Activated CD4-positive, alpha-beta T cell treated with anti-CD3 and anti-CD28 coated beads, Interleukin-2, amount 50 U/mL, for 48 hours (primary cell): ENCODE data around the gene WBP1.

ENCODE experiments used
- DNase-seq, 2 experiments: peaks; one replicate each; pipeline ENCODE4 v3.0.0-alpha.2; 2020

The WBP1 gene

DNA sequence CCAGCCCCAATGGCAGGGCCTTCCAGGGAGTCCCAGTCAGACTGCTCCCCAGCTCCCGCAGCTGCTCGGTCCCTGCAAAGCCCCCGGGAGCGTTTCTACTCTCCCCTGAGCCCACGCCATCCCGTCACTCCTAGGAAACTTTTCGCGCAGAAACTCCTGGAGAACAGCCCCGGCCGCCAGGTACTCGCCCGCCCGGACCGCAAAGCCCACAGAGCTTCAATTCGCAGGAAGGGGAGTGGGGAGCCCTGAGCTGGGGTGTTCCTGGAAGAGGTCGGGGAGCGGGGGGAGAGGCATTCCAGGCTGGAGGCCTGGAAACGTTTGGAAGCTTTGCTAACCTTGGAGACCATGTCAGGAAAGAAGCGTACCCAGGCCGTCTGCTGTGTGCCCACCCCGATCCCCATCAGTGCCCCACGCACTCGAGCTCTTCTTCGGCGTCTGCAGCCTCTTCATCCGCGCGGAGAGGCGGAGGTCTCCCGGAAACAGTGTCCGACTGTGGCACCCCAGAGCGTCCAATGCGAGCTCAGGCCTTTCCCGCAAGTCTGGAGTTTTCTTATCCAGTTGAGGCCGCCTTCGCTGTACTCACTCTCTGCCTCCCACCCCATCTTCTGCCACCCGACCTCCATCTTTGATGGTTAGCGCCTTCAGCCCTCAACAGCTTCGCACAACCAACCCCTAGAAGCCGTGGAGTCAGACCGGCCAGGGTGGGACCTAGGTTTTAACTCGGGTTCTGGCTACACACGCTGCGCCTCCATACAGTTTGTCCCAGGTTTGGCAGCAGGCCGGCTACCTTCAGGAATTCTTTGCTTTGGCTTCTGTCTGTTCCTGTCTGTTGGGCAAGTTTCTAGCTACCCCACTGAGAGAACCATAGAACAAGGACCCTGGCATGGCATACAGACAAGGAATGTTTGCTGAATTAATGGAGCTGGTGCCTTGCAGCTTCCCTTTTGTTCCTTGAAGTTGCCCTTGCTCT, 45.6 kb downstream of the WBP1 start:
- DNase-seq: no peak

DNA sequence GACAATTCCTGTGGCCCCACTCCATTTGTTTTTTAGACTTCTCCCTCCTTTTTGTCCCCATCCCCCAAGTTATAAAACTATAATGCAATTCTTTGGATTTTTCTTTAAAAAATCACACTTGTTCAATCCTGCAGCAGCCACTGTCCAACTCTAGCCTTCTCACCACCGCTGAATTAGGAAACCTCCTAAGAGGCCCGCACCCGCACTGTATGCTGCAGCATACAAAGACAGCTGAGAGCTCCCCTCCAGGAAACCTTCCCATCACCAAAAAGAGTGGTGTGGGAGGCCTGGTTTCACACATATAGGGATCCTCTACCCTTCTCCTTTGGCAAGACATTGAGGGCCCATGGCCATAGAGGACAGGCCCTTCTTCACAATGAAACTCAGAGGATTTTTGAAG, 46.4 kb downstream of the WBP1 start:
- DNase-seq: no peak

DNA sequence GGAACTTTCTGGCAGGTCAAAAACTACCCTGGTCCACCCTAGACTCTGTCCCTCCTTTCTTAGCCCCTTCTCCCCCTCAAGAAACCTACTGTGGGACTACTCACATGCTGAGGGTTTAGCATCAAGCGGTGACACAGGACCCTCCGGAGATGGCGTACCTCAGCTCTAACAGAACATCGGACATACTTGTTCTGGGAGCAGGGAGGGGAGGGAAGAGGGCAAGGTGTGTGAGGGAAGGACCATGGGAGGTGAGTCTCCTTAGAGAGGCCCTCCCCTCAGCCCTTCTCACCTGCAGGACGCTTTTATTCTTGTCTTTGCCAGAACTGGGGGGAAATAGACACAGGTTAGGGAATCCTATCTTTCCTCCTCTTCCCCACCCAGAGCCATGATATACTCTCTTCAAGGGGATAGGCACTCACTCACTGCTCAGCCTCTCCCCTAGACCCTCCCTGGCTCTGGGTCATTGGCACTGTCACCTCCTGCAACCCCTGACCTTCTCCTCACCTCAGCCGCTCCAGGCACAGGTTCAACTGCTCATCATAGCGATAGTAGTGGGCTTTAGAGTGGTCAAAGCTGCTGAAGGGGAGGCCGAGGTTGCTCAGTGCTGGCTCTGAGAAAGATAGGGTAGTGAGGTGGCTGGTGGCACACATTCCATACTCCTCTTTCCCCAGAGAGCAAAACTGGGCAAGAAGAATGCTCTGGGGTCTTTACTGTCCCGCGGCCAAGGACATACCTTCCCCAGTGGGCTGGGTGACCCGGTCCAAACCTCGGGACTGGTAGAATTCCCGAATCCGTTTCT, 47.4 kb downstream of the WBP1 start:
- no peak for DNase-seq

DNA sequence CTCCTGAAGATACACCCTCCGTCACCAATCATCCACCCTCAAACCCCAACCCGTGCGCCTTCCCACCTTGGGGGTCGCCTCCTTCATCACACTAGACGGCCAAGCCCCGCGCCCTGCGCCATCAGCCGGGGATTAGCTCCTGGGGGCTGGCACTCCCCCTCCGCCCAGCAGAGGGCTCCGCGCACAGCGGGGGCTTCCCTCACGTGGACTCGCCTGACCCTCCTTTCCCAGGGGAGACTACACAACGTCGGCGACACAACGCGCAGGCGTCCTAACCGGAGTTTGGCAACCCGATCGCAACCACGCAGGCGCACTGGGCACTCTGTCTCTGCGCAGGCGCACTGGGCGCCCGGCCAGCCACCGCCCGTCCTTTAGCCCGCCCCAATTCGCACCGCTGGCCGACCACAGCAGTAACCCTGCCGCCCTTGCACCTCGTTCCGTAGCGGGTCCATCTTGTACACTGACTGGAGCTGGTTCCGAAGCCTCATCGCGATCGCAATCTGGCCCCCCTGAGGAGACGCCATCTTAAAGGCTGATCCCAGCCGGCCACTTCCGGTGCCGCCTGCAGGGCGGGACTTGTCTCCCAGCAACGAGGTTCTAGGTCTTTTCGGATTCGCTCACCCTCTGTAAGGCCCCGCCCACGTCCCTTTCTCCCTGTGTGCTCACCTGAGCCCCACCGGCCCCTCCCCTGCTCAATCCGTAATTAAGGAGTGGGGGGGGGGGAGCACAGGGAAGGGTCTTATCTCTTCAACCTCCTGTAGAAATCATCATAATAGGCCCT, 49.1 kb downstream of the WBP1 start, which contains the start of gene PCGF1:
Gene PCGF1 (minus strand): TSS at position 551 of the 781 bp plus-strand sequence. CDS start 27 bp downstream, at position 524.
- DNase-seq: peak; percentile 99 to 100

DNA sequence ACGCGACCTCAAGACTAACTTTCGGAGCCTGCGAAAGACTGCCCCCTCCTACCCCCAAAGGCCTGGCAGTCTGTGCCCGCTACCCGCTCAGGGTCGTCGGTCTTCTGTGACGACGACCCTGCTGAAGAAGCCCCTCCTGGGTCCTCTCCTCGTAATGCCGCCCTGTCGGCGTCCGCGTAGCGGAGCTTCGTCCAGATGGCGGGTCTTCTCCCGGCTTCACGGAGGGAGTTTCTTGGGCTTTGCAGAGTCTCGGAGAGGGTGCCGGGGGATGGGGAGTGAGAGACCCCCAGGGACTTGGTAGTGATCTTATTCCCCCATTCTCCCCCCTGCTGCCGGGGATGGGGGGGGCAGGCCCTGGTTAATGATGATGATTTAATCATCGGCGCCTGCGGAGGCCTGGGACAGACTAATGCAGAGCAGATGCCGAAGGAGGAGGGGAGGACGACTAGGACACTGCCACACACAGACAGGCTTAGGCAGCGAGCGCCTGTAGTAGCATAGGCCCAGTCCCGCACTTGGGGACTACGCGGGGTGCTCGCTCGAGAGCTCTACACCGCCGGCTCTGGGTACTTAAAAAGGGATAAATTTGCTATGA, 49.8 kb downstream of the WBP1 start:
- DNase-seq: peak in 1 of 2 experiments; percentile 28

DNA sequence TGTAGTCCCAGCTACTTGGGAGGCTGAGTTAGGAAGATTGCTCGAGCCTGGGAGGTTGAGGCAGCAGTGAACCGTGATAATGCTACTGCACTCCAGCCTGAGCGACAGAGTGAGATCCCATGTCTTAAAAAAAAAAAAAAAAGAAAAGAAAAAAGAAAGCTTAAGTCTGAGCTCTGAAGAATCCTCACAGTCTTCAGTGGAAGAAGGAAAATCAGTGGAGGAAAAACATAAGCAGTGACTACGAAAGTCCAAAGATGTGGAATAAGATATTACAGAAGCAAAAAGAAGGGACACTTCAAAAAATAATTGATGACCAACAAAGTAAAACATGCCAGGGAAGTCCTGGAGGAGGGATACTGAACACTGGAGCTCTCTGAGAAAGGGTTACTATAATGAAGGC, 52.0 kb downstream of the WBP1 start:
- DNase-seq: no peak
